Chondrocyte (in vitro differentiated cells): ENCODE results near the gene CCDC47. TPM values are rescaled to one million over a fixed set of nuclear protein-coding genes. Genes with fewer than 3 reads are reported as not detected.

Experiments used
- total RNA-seq: library from RNA; stranded (reverse); gene quantifications from 3 replicates; pipeline ENCODE4 v1.2.1, GENCODE V29; 2021

Gene CCDC47
- total RNA-seq, 1 donor from 2014 or later = 65.1 TPM

Other genes starting within 250 kb of the CCDC47 start
- 66.2 to 70.4 TPM (median 69.3 TPM) in 3 replicates for gene DCAF7, start 223.1 kb downstream of the CCDC47 start, total RNA-seq
- gene TACO1, start 172.7 kb downstream of the CCDC47 start, total RNA-seq = 17.3 to 19.3 TPM (median 18.3 TPM) in 3 replicates
- 35.8 to 38.2 TPM (median 37.7 TPM) in 3 replicates for gene MAP3K3, start 151.2 kb downstream of the CCDC47 start, total RNA-seq
- 24.7 to 33.3 TPM (median 32.2 TPM) in 3 replicates for gene LIMD2, start 73.5 kb downstream of the CCDC47 start, total RNA-seq
- 26.2 to 47.3 TPM (median 27.1 TPM) in 3 replicates for gene STRADA, start 31.8 kb downstream of the CCDC47 start, total RNA-seq
- gene DDX42, start 573 bp upstream of the CCDC47 start, total RNA-seq = 94.6 to 120 TPM (median 99.0 TPM) in 3 replicates
- gene PSMC5, start 53.8 kb upstream of the CCDC47 start, total RNA-seq = 92.3 to 112 TPM (median 94.9 TPM) in 3 replicates
- 26.5 to 41.4 TPM (median 27.9 TPM) in 3 replicates for gene FTSJ3, start 54.1 kb upstream of the CCDC47 start, total RNA-seq
- gene SMARCD2, start 69.1 kb upstream of the CCDC47 start, total RNA-seq = 30.7 to 35.1 TPM (median 34.6 TPM) in 3 replicates
- gene CSH2, start 100.1 kb upstream of the CCDC47 start, total RNA-seq = 6.9 TPM in 1 of 3 replicates, not detected in the others
- not detected in 3 replicates for gene GH2, start 108.3 kb upstream of the CCDC47 start, total RNA-seq
- gene CSH1, start 123.0 kb upstream of the CCDC47 start, total RNA-seq = 14.0 TPM in 1 of 3 replicates, not detected in the others
- 0.68 TPM in 1 of 3 replicates, not detected in the others for gene CSHL1, start 137.7 kb upstream of the CCDC47 start, total RNA-seq
- not detected in 3 replicates for gene GH1, start 145.2 kb upstream of the CCDC47 start, total RNA-seq
- not detected in 3 replicates for gene CD79B, start 158.7 kb upstream of the CCDC47 start, total RNA-seq
- gene SCN4A, start 199.3 kb upstream of the CCDC47 start, total RNA-seq = not detected in 3 replicates
- 0.28 to 0.35 TPM in 2 of 3 replicates, not detected in the other for gene PRR29, start 224.8 kb upstream of the CCDC47 start, total RNA-seq
- gene ICAM2, start 247.0 kb upstream of the CCDC47 start, total RNA-seq = not detected in 3 replicates